Calu3 (cell line): ENCODE data around the gene CD300LG. TPM values are rescaled to one million over a fixed set of nuclear protein-coding genes. Genes with fewer than 3 reads are reported as not detected.

Experiments
- BruUV-seq: library from RNA; stranded (reverse); fragments of 400-500 nt; replicated peaks from 2 replicates; lab custom pipeline; 2021; lab: Mats Ljungman, UMichigan
- CTCF ChIA-PET: fragments of 300-600 bp; sonication (Branson Sonifier 250); formaldehyde crosslinking; loops from one replicate; lab custom pipeline; 2022; ENCODE audit warnings: antibody characterized with exemption; lab: Charles Lee
- DNase-seq: peaks from one replicate; pipeline ENCODE4 v3.0.0; 2022
- H3K27ac Mint-ChIP-seq: one replicate; pipeline ENCODE4 v1.8.0; 2022; ENCODE audit warnings: mixed read lengths; ENCODE audit not compliant: unreplicated experiment
- H3K27me3 Mint-ChIP-seq: one replicate; pipeline ENCODE4 v1.8.0; 2022; ENCODE audit warnings: mixed read lengths; ENCODE audit not compliant: unreplicated experiment
- H3K36me3 Mint-ChIP-seq: one replicate; pipeline ENCODE4 v1.8.0; 2022; ENCODE audit warnings: mild to moderate bottlenecking, moderate library complexity, mixed read lengths; ENCODE audit not compliant: insufficient read depth, unreplicated experiment
- H3K4me1 Mint-ChIP-seq: one replicate; pipeline ENCODE4 v1.8.0; 2022; ENCODE audit warnings: mild to moderate bottlenecking, low read depth, mixed read lengths; ENCODE audit not compliant: unreplicated experiment
- H3K4me3 Mint-ChIP-seq: one replicate; pipeline ENCODE4 v1.8.0; 2022; ENCODE audit warnings: mild to moderate bottlenecking, low read depth, moderate library complexity, mixed read lengths; ENCODE audit not compliant: unreplicated experiment
- H3K9me3 Mint-ChIP-seq: one replicate; pipeline ENCODE4 v1.8.0; 2022; ENCODE audit warnings: low read depth, mixed read lengths; ENCODE audit not compliant: unreplicated experiment
- CTCF ChIP-seq: fragments of 200-600 bp; IDR thresholded peaks from one replicate; pipeline ENCODE4 v1.8.0; 2022; ENCODE audit warnings: antibody characterized with exemption; ENCODE audit not compliant: unreplicated experiment
- intact Hi-C: fragments of 100-400 bp; cut with micrococcal nuclease; formaldehyde crosslinking; loops from one replicate; pipeline ENCODE4 v1.10.0; 2022; ENCODE audit not compliant: unreplicated experiment
- total RNA-seq: library from RNA; stranded (reverse); gene quantifications from 2 replicates; pipeline ENCODE4 v1.2.3, GENCODE V29; 2022

The CD300LG gene
- total RNA-seq, 1 experiment from 2014 or later, result not detected

GRCh38 chr17:43845766-43846165 lies 1.2 kb upstream of the CD300LG start:
- no TSS peak for BruUV-seq
- Mint-ChIP-seq H3K27me3 (peaks cover 39% of the 10 kb centered on the region), H3K4me3 (no peak overlapping the region), H3K9me3 (no peaks in the 10 kb centered on the region), H3K4me1 (peaks cover 31% of the 10 kb centered on the region), H3K36me3 (no peaks in the 10 kb centered on the region), H3K27ac (no peak overlapping the region)
- CTCF ChIA-PET, result interaction anchor here (0.6 to 1.6 kb wide), 26 partner anchors 8 to 992 kb away, joined by 3 to 12 read pairs (median 4); partner anchors contain the start of genes CFAP97D1 and DUSP3
- TF ChIP-seq CTCF, result no peak
- no peak for DNase-seq
- intact Hi-C loops, result loop anchor here (5.0 kb wide), 2 partner anchors 58 to 153 kb away; no protein-coding TSS in a partner anchor

GRCh38 chr17:43846221-43846712 lies 709 bp upstream of the CD300LG start:
- Mint-ChIP-seq H3K9me3 (no peaks in the 10 kb centered on the region), H3K27me3 (peaks cover 44% of the 10 kb centered on the region), H3K36me3 (no peaks in the 10 kb centered on the region), H3K4me3 (no peak overlapping the region), H3K27ac (no peak overlapping the region), H3K4me1 (peaks cover 26% of the 10 kb centered on the region)
- no TSS peak for BruUV-seq
- peak; percentile 99 for TF ChIP-seq CTCF
- DNase-seq, result peak; percentile 97
- intact Hi-C loops, result loop anchor here (5.0 kb wide), 2 partner anchors 59 to 154 kb away; no protein-coding TSS in a partner anchor
- CTCF ChIA-PET, result interaction anchor here (0.6 to 1.6 kb wide), 26 partner anchors 9 to 991 kb away, joined by 3 to 12 read pairs (median 4); partner anchors contain the start of genes CFAP97D1 and DUSP3

- intact Hi-C loops, result loop anchor here (5.0 kb wide), 2 partner anchors 61 to 156 kb away; no protein-coding TSS in a partner anchor
- peaks cover 5% of the 10 kb centered on the region for H3K36me3 Mint-ChIP-seq
- CTCF ChIA-PET, result interaction anchor here (0.6 kb wide), 1 partner anchor 30 kb away, joined by 3 read pairs; no protein-coding TSS in a partner anchor
Observed at GRCh38 chr17:43848601-43849000, 1.6 kb downstream of the CD300LG start.

GRCh38 chr17:43849116-43849515 lies 2.1 kb downstream of the CD300LG start:
- intact Hi-C loops, result loop anchor here (5.0 kb wide), 2 partner anchors 62 to 157 kb away; no protein-coding TSS in a partner anchor

More at GRCh38 chr17:43848601-43849000, 1.6 kb downstream of the CD300LG start:
- Mint-ChIP-seq H3K27ac (no peak overlapping the region), H3K9me3 (no peaks in the 10 kb centered on the region), H3K4me3 (no peak overlapping the region), H3K4me1 (peaks cover 7% of the 10 kb centered on the region), H3K27me3 (peaks cover 67% of the 10 kb centered on the region)
- no peak for DNase-seq
- no TSS peak for BruUV-seq
- no peak for TF ChIP-seq CTCF

More at GRCh38 chr17:43849116-43849515, 2.1 kb downstream of the CD300LG start:
- no peak for TF ChIP-seq CTCF
- Mint-ChIP-seq H3K27ac (no peak overlapping the region), H3K27me3 (peaks cover 72% of the 10 kb centered on the region), H3K9me3 (no peaks in the 10 kb centered on the region), H3K4me1 (peaks cover 7% of the 10 kb centered on the region), H3K36me3 (peaks cover 5% of the 10 kb centered on the region), H3K4me3 (no peak overlapping the region)
- no TSS peak for BruUV-seq
- CTCF ChIA-PET, result interaction anchor here (0.6 kb wide), 1 partner anchor 30 kb away, joined by 3 read pairs; no protein-coding TSS in a partner anchor
- DNase-seq, result no peak
